SU-DHL-6 (cell line): ENCODE results near the gene KANK2.

Experiments used
- H2AFZ ChIP-seq: fragments of 200-600 bp; sonication (generic); 2 replicates; pipeline ENCODE4 v1.6.1; 2014; ENCODE audit warnings: low read depth, mild to moderate bottlenecking, moderate library complexity, mixed read lengths, antibody characterized with exemption, low read length; ENCODE audit not compliant: severe bottlenecking
- H3F3A ChIP-seq: fragments of 200-600 bp; shearing (Covaris generic); 2 replicates; pipeline ENCODE4 v1.6.0; 2016; ENCODE audit warnings: antibody characterized with exemption, mild to moderate bottlenecking; ENCODE audit not compliant: insufficient read depth
- H3K27ac ChIP-seq: fragments of 200-600 bp; sonication (generic); 2 replicates; pipeline ENCODE4 v1.5.1; 2016; ENCODE audit warnings: low read depth, mild to moderate bottlenecking, low read length, moderate library complexity, mixed read lengths
- H3K27me3 ChIP-seq: fragments of 200-600 bp; sonication (generic), shearing (Covaris generic); 2 replicates; pipeline ENCODE4 v1.6.0; 2014; ENCODE audit warnings: mild to moderate bottlenecking, low read length
- H3K36me3 ChIP-seq: fragments of 200-600 bp; sonication (generic); 2 replicates; pipeline ENCODE4 v1.6.1; 2014; ENCODE audit warnings: mild to moderate bottlenecking, low read length, mixed read lengths
- H3K4me2 ChIP-seq: fragments of 300-600, 200-600 bp; shearing (Covaris generic), sonication (generic); 2 replicates; pipeline ENCODE4 v1.6.0; 2014; ENCODE audit warnings: low read length, low read depth, mild to moderate bottlenecking; ENCODE audit not compliant: poor library complexity, severe bottlenecking
- H3K4me3 ChIP-seq: fragments of 200-600 bp; sonication (generic); 2 replicates; pipeline ENCODE4 v1.5.1; 2014; ENCODE audit warnings: antibody characterized with exemption, low read length, mild to moderate bottlenecking, mixed read lengths; ENCODE audit not compliant: insufficient read depth, poor library complexity, severe bottlenecking
- H3K79me2 ChIP-seq: fragments of 200-600 bp; sonication (generic); 2 replicates; pipeline ENCODE4 v1.6.1; 2014; ENCODE audit warnings: mild to moderate bottlenecking, low read length, moderate library complexity; ENCODE audit not compliant: insufficient read depth
- H3K9ac ChIP-seq: fragments of 200-600 bp; sonication (generic); 2 replicates; pipeline ENCODE4 v1.7.0; 2014; ENCODE audit warnings: mild to moderate bottlenecking, low read length
- H3K9me2 ChIP-seq: fragments of 200-600 bp; sonication (generic); replicated peaks from 2 replicates; pipeline ENCODE4 v1.6.1; 2014; ENCODE audit warnings: low read length; ENCODE audit not compliant: insufficient read depth
- H3K9me3 ChIP-seq: fragments of 200-600 bp; sonication (generic); 2 replicates; pipeline ENCODE4 v1.6.1; 2014; ENCODE audit warnings: low read length, mixed read lengths; ENCODE audit not compliant: insufficient read depth
- H4K20me1 ChIP-seq: fragments of 200-600 bp; sonication (generic); 2 replicates; pipeline ENCODE4 v1.6.1; 2014; ENCODE audit warnings: low read depth, mild to moderate bottlenecking, antibody characterized with exemption, low read length, moderate library complexity, mixed read lengths
- CTCF ChIP-seq: fragments of 200-600 bp; sonication (generic); IDR thresholded peaks from one replicate; pipeline ENCODE4 v1.5.1; 2017; ENCODE audit warnings: antibody characterized with exemption, mild to moderate bottlenecking, low read length, moderate library complexity; ENCODE audit not compliant: insufficient read depth, poor library complexity, severe bottlenecking
- EZH2phosphoT487 ChIP-seq: fragments of 200-600 bp; sonication (generic), shearing (Covaris generic); conservative IDR thresholded peaks from 2 replicates; pipeline ENCODE4 v1.6.1; 2018; ENCODE audit warnings: mild to moderate bottlenecking, antibody characterized with exemption, low read length, moderate library complexity, mixed read lengths

The KANK2 gene

GRCh38 chr19:11225172-11225571 lies 27.8 kb upstream of the KANK2 start:
- no peak overlapping the region for H3K4me2 ChIP-seq
- no peaks in the 10 kb centered on the region for H3K36me3 ChIP-seq
- H3K9me3 ChIP-seq: no peaks in the 10 kb centered on the region
- no peaks in the 10 kb centered on the region for H3K79me2 ChIP-seq
- H3K9me2 ChIP-seq: no peaks in the 10 kb centered on the region
- no peaks in the 10 kb centered on the region for H4K20me1 ChIP-seq
- H3K27ac ChIP-seq: no peak overlapping the region
- no peak overlapping the region for H2AFZ ChIP-seq
- TF ChIP-seq CTCF (no peak), EZH2phosphoT487 (no peak)
- no peaks in the 10 kb centered on the region for H3K27me3 ChIP-seq
- no peak overlapping the region for H3K4me3 ChIP-seq
- no peaks in the 10 kb centered on the region for H3F3A ChIP-seq
- H3K9ac ChIP-seq: no peak overlapping the region

- Histone ChIP-seq H3K9me2 (no peaks in the 10 kb centered on the region), H3K36me3 (no peaks in the 10 kb centered on the region), H3K4me3 (no peak overlapping the region), H3K4me2 (no peak overlapping the region), H3K79me2 (no peaks in the 10 kb centered on the region), H3K27ac (no peak overlapping the region), H3F3A (no peaks in the 10 kb centered on the region), H4K20me1 (no peaks in the 10 kb centered on the region), H2AFZ (no peak overlapping the region), H3K9me3 (no peaks in the 10 kb centered on the region), H3K27me3 (no peaks in the 10 kb centered on the region), H3K9ac (no peak overlapping the region)
- TF ChIP-seq CTCF: no peak
- no peak for TF ChIP-seq EZH2phosphoT487
Measured at GRCh38 chr19:11224429-11224828, 27.1 kb upstream of the KANK2 start.

GRCh38 chr19:11223200-11223599 lies 25.9 kb upstream of the KANK2 start:
- TF ChIP-seq CTCF (no peak), EZH2phosphoT487 (no peak)
- no peaks in the 10 kb centered on the region for H3K27me3 ChIP-seq
- H3K79me2 ChIP-seq: no peaks in the 10 kb centered on the region
- H3K27ac ChIP-seq: no peak overlapping the region
- no peaks in the 10 kb centered on the region for H4K20me1 ChIP-seq
- H3F3A ChIP-seq: no peaks in the 10 kb centered on the region
- no peak overlapping the region for H3K4me3 ChIP-seq
- no peaks in the 10 kb centered on the region for H3K36me3 ChIP-seq
- no peak overlapping the region for H3K9ac ChIP-seq
- no peaks in the 10 kb centered on the region for H3K9me2 ChIP-seq
- H3K4me2 ChIP-seq: no peak overlapping the region
- H3K9me3 ChIP-seq: no peaks in the 10 kb centered on the region
- no peak overlapping the region for H2AFZ ChIP-seq

- no peaks in the 10 kb centered on the region for H4K20me1 ChIP-seq
- H3K36me3 ChIP-seq: no peaks in the 10 kb centered on the region
- H3K4me2 ChIP-seq: no peak overlapping the region
- H2AFZ ChIP-seq: no peak overlapping the region
- H3K4me3 ChIP-seq: no peak overlapping the region
- H3K27me3 ChIP-seq: no peaks in the 10 kb centered on the region
- no peaks in the 10 kb centered on the region for H3K9me3 ChIP-seq
- H3K9ac ChIP-seq: no peak overlapping the region
- TF ChIP-seq CTCF (no peak), EZH2phosphoT487 (no peak)
- no peaks in the 10 kb centered on the region for H3K79me2 ChIP-seq
- no peaks in the 10 kb centered on the region for H3K9me2 ChIP-seq
- no peaks in the 10 kb centered on the region for H3F3A ChIP-seq
- H3K27ac ChIP-seq: no peak overlapping the region
Measured at GRCh38 chr19:11221082-11221598, 23.8 kb upstream of the KANK2 start.
